ENCODE data around the gene SBF2.
A peak's percentile ranks its signal among the peaks of the same experiment; 100 is the strongest.

The SBF2 gene

GRCh38 chr11:9973921-9974320, 320.1 kb downstream of the SBF2 start:
- H2BK15ac ChIP-seq (replicated peaks; ENCODE audit: low read depth): peak overlapping the region; percentile 65
- no peak overlapping the region for H3K9ac ChIP-seq (ENCODE audit: low read length)
- no peak overlapping the region for H4K8ac ChIP-seq (ENCODE audit: low read depth, low read length)
- H2BK5ac ChIP-seq (ENCODE audit: low read length): no peak overlapping the region
- no peak overlapping the region for H3K4me3 ChIP-seq (ENCODE audit: low read length)
- H3K36me3 ChIP-seq (ENCODE audit: control insufficient read depth, insufficient read depth, low read length): no peaks in the 10 kb centered on the region
- H3K27ac ChIP-seq (ENCODE audit: low read depth, low read length): no peak overlapping the region
- no peaks in the 10 kb centered on the region for H3K4me1 ChIP-seq (ENCODE audit: control insufficient read depth, low read depth, low read length)
- no peak for DNase-seq
- no peaks in the 10 kb centered on the region for H3K79me2 ChIP-seq (ENCODE audit: control insufficient read depth, insufficient read depth, low read length)
- H3K23ac ChIP-seq (ENCODE audit: low read length): no peak overlapping the region
- H2BK120ac ChIP-seq (ENCODE audit: low read depth, low read length): no peak overlapping the region
- H3K18ac ChIP-seq (ENCODE audit: low read length): no peak overlapping the region
- no peaks in the 10 kb centered on the region for H3K27me3 ChIP-seq (ENCODE audit: insufficient read depth, low read length, poor library complexity)
- no peak overlapping the region for H3K4me2 ChIP-seq (ENCODE audit: low read length)
- no peak overlapping the region for H4K5ac ChIP-seq (ENCODE audit: low read length)
- H3K79me1 ChIP-seq (ENCODE audit: low read length): no peaks in the 10 kb centered on the region
- no peak overlapping the region for H2AK5ac ChIP-seq (ENCODE audit: low read length)
- no peak overlapping the region for H3K56ac ChIP-seq (ENCODE audit: low read length)
- no CpG with 5 or more reads among the region's 3 CpGs for WGBS (ENCODE audit: extremely low coverage, insufficient coverage, low lambda C conversion rate)
- no peak overlapping the region for H3K4ac ChIP-seq (ENCODE audit: low read depth, low read length)

GRCh38 chr11:9972989-9973388, 321.0 kb downstream of the SBF2 start:
- Histone ChIP-seq H3K18ac (ENCODE audit: low read length) (no peak overlapping the region), H3K4ac (ENCODE audit: low read depth, low read length) (no peak overlapping the region), H3K4me3 (ENCODE audit: low read length) (no peak overlapping the region), H2BK15ac (replicated peaks; ENCODE audit: low read depth) (peak overlapping the region; percentile 36), H3K27ac (ENCODE audit: low read depth, low read length) (no peak overlapping the region), H3K4me1 (ENCODE audit: control insufficient read depth, low read depth, low read length) (no peaks in the 10 kb centered on the region), H3K79me2 (ENCODE audit: control insufficient read depth, insufficient read depth, low read length) (no peaks in the 10 kb centered on the region), H2BK5ac (ENCODE audit: low read length) (no peak overlapping the region), H3K36me3 (ENCODE audit: control insufficient read depth, insufficient read depth, low read length) (no peaks in the 10 kb centered on the region), H4K5ac (ENCODE audit: low read length) (no peak overlapping the region), H3K79me1 (ENCODE audit: low read length) (no peaks in the 10 kb centered on the region), H4K8ac (ENCODE audit: low read depth, low read length) (no peak overlapping the region), H3K4me2 (ENCODE audit: low read length) (no peak overlapping the region), H3K23ac (ENCODE audit: low read length) (no peak overlapping the region), H2AK5ac (ENCODE audit: low read length) (no peak overlapping the region), H2BK120ac (ENCODE audit: low read depth, low read length) (no peak overlapping the region), H3K56ac (ENCODE audit: low read length) (no peak overlapping the region), H3K27me3 (ENCODE audit: insufficient read depth, low read length, poor library complexity) (no peaks in the 10 kb centered on the region), H3K9ac (ENCODE audit: low read length) (no peak overlapping the region)
- WGBS (ENCODE audit: extremely low coverage, insufficient coverage, low lambda C conversion rate): no CpG with 5 or more reads among the region's 7 CpGs
- DNase-seq: peak; percentile 60

DNA sequence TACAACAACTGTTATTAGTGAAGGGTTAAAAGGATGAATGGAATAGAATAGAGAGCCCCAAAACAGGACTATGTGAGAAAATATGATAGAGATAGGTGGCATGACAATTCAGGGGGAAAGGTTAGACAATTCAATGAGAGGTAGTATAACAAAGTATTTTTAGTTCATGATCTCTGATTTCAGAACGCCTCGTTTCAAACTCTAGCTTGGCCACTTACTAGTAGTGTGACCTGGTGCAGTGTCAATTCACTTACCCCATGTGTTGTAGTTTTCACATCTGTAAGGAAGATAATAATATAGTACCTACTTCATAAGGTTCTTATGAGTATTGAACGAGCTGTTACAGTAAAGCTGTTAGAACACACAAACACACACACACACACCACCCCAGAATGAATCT, 322.1 kb downstream of the SBF2 start:
- no peak overlapping the region for H3K23ac ChIP-seq (ENCODE audit: low read length)
- H3K56ac ChIP-seq (ENCODE audit: low read length): no peak overlapping the region
- H4K5ac ChIP-seq (ENCODE audit: low read length): no peak overlapping the region
- WGBS (ENCODE audit: extremely low coverage, insufficient coverage, low lambda C conversion rate): no CpG with 5 or more reads among the region's 3 CpGs
- no peak overlapping the region for H3K9ac ChIP-seq (ENCODE audit: low read length)
- H2BK5ac ChIP-seq (ENCODE audit: low read length): no peak overlapping the region
- no peak overlapping the region for H2AK5ac ChIP-seq (ENCODE audit: low read length)
- H3K4ac ChIP-seq (ENCODE audit: low read depth, low read length): no peak overlapping the region
- no peaks in the 10 kb centered on the region for H3K4me1 ChIP-seq (ENCODE audit: control insufficient read depth, low read depth, low read length)
- no peak for DNase-seq
- no peak overlapping the region for H3K4me2 ChIP-seq (ENCODE audit: low read length)
- H3K27me3 ChIP-seq (ENCODE audit: insufficient read depth, low read length, poor library complexity): no peaks in the 10 kb centered on the region
- no peak overlapping the region for H3K4me3 ChIP-seq (ENCODE audit: low read length)
- H3K36me3 ChIP-seq (ENCODE audit: control insufficient read depth, insufficient read depth, low read length): no peaks in the 10 kb centered on the region
- no peak overlapping the region for H2BK15ac ChIP-seq (replicated peaks; ENCODE audit: low read depth)
- no peaks in the 10 kb centered on the region for H3K79me2 ChIP-seq (ENCODE audit: control insufficient read depth, insufficient read depth, low read length)
- H4K8ac ChIP-seq (ENCODE audit: low read depth, low read length): no peak overlapping the region
- no peaks in the 10 kb centered on the region for H3K79me1 ChIP-seq (ENCODE audit: low read length)
- no peak overlapping the region for H3K18ac ChIP-seq (ENCODE audit: low read length)
- H3K27ac ChIP-seq (ENCODE audit: low read depth, low read length): no peak overlapping the region
- no peak overlapping the region for H2BK120ac ChIP-seq (ENCODE audit: low read depth, low read length)

DNA sequence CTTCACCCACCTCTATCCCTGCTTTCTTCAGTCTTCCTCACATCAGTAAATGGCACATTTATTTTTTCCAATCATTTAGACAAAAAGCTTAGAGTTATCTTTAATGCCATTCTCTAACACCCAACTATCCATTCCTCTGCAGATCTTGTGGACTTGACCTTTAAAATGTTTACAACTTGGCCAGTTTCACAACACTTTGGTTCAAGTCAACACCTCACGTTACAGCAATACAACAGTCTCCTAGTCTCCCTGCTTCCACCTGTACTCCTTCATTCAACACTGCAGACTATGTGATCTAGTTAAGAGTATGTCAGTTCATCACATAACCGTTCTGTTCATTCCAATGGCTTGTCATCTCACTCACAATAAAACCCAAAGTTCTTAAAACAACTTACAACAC, 325.0 kb downstream of the SBF2 start:
- no peak overlapping the region for H3K56ac ChIP-seq (ENCODE audit: low read length)
- H2BK5ac ChIP-seq (ENCODE audit: low read length): no peak overlapping the region
- H3K4me2 ChIP-seq (ENCODE audit: low read length): no peak overlapping the region
- DNase-seq: no peak
- H3K27me3 ChIP-seq (ENCODE audit: insufficient read depth, low read length, poor library complexity): no peaks in the 10 kb centered on the region
- H2BK120ac ChIP-seq (ENCODE audit: low read depth, low read length): no peak overlapping the region
- no CpG with 5 or more reads among the region's 2 CpGs for WGBS (ENCODE audit: extremely low coverage, insufficient coverage, low lambda C conversion rate)
- H4K5ac ChIP-seq (ENCODE audit: low read length): no peak overlapping the region
- no peaks in the 10 kb centered on the region for H3K4me1 ChIP-seq (ENCODE audit: control insufficient read depth, low read depth, low read length)
- H3K79me1 ChIP-seq (ENCODE audit: low read length): no peaks in the 10 kb centered on the region
- H3K27ac ChIP-seq (ENCODE audit: low read depth, low read length): no peak overlapping the region
- H3K36me3 ChIP-seq (ENCODE audit: control insufficient read depth, insufficient read depth, low read length): no peaks in the 10 kb centered on the region
- H2AK5ac ChIP-seq (ENCODE audit: low read length): no peak overlapping the region
- peak overlapping the region; percentile 2 for H2BK15ac ChIP-seq (replicated peaks; ENCODE audit: low read depth)
- H3K4ac ChIP-seq (ENCODE audit: low read depth, low read length): no peak overlapping the region
- no peak overlapping the region for H3K23ac ChIP-seq (ENCODE audit: low read length)
- H3K9ac ChIP-seq (ENCODE audit: low read length): no peak overlapping the region
- H3K79me2 ChIP-seq (ENCODE audit: control insufficient read depth, insufficient read depth, low read length): no peaks in the 10 kb centered on the region
- H3K18ac ChIP-seq (ENCODE audit: low read length): no peak overlapping the region
- H3K4me3 ChIP-seq (ENCODE audit: low read length): no peak overlapping the region
- H4K8ac ChIP-seq (ENCODE audit: low read depth, low read length): no peak overlapping the region

GRCh38 chr11:9962722-9963121, 331.3 kb downstream of the SBF2 start:
- Histone ChIP-seq H2BK5ac (ENCODE audit: low read length) (no peak overlapping the region), H3K79me1 (ENCODE audit: low read length) (no peaks in the 10 kb centered on the region), H2BK120ac (ENCODE audit: low read depth, low read length) (no peak overlapping the region), H3K36me3 (ENCODE audit: control insufficient read depth, insufficient read depth, low read length) (no peaks in the 10 kb centered on the region), H3K79me2 (ENCODE audit: control insufficient read depth, insufficient read depth, low read length) (no peaks in the 10 kb centered on the region), H3K9ac (ENCODE audit: low read length) (no peak overlapping the region), H2BK15ac (replicated peaks; ENCODE audit: low read depth) (no peak overlapping the region), H3K4me3 (ENCODE audit: low read length) (no peak overlapping the region), H3K23ac (ENCODE audit: low read length) (no peak overlapping the region), H3K18ac (ENCODE audit: low read length) (no peak overlapping the region), H4K8ac (ENCODE audit: low read depth, low read length) (no peak overlapping the region), H3K4me2 (ENCODE audit: low read length) (no peak overlapping the region), H3K4ac (ENCODE audit: low read depth, low read length) (no peak overlapping the region), H3K4me1 (ENCODE audit: control insufficient read depth, low read depth, low read length) (no peaks in the 10 kb centered on the region), H2AK5ac (ENCODE audit: low read length) (no peak overlapping the region), H4K5ac (ENCODE audit: low read length) (no peak overlapping the region), H3K27me3 (ENCODE audit: insufficient read depth, low read length, poor library complexity) (no peaks in the 10 kb centered on the region), H3K27ac (ENCODE audit: low read depth, low read length) (no peak overlapping the region), H3K56ac (ENCODE audit: low read length) (no peak overlapping the region)
- no peak for DNase-seq

DNA sequence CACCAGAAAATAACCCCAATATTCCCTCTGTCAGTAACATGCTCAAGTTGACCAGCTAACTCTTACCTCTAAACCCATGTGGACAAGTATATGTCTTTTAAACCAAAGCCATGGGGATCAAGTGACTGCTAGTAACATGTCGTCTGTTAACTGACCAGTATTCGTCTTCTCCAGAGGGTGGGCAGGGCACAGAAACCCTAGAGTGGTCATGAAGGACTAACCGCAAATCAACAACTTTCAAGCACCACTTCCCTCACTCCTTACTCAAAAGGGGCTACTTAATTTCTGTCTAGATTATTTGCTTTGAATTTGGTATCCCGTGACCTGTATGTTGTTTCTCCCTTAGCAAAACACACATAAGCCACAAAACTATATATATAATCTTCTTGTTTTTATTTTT, 336.9 kb downstream of the SBF2 start:
- Histone ChIP-seq H4K8ac (ENCODE audit: low read depth, low read length) (no peak overlapping the region), H3K36me3 (ENCODE audit: control insufficient read depth, insufficient read depth, low read length) (no peaks in the 10 kb centered on the region), H3K4me3 (ENCODE audit: low read length) (no peak overlapping the region), H3K79me1 (ENCODE audit: low read length) (no peaks in the 10 kb centered on the region), H3K4me1 (ENCODE audit: control insufficient read depth, low read depth, low read length) (no peaks in the 10 kb centered on the region), H3K4ac (ENCODE audit: low read depth, low read length) (no peak overlapping the region), H2BK15ac (replicated peaks; ENCODE audit: low read depth) (no peak overlapping the region), H3K27me3 (ENCODE audit: insufficient read depth, low read length, poor library complexity) (no peaks in the 10 kb centered on the region), H3K18ac (ENCODE audit: low read length) (no peak overlapping the region), H3K9ac (ENCODE audit: low read length) (no peak overlapping the region), H3K79me2 (ENCODE audit: control insufficient read depth, insufficient read depth, low read length) (no peaks in the 10 kb centered on the region), H3K56ac (ENCODE audit: low read length) (no peak overlapping the region), H3K27ac (ENCODE audit: low read depth, low read length) (no peak overlapping the region), H2BK5ac (ENCODE audit: low read length) (no peak overlapping the region), H3K4me2 (ENCODE audit: low read length) (no peak overlapping the region), H4K5ac (ENCODE audit: low read length) (no peak overlapping the region), H3K23ac (ENCODE audit: low read length) (no peak overlapping the region), H2AK5ac (ENCODE audit: low read length) (no peak overlapping the region), H2BK120ac (ENCODE audit: low read depth, low read length) (no peak overlapping the region)
- no CpG with 5 or more reads among the region's 4 CpGs for WGBS (ENCODE audit: extremely low coverage, insufficient coverage, low lambda C conversion rate)
- DNase-seq: no peak
